Gastrocnemius medialis (tissue), 4 donors: ENCODE data around the gene CBY1.

Experiments
- CTCF ChIP-seq, 5 experiments: fragments of 450-650 bp in 3 of 5; fragments of 200-600 bp in 2 of 5; sonication (generic) in 2 of 5; IDR thresholded peaks in 4 of 5; conservative IDR thresholded peaks in 1 of 5; 1 replicate in 4 of 5; 2 replicates in 1 of 5; pipeline ENCODE4 v1.5.1; 2016 to 2019; ENCODE audit warnings: antibody characterized with exemption in 5 of 5, mild to moderate bottlenecking in 3 of 5, moderate library complexity in 3 of 5
- POLR2A ChIP-seq, 2 donors: fragments of 450-650 bp; IDR thresholded peaks; one replicate each; pipeline ENCODE4 v1.6.1; 2017; ENCODE audit warnings: antibody characterized with exemption in 2 of 2, mild to moderate bottlenecking in 2 of 2, moderate library complexity in 2 of 2

- TF ChIP-seq CTCF (IDR thresholded peaks at IDR 0.05 in 4 of 5, conservative IDR thresholded peaks at IDR 0.05 in 1 of 5) = no peak
- no peak for TF ChIP-seq POLR2A (IDR thresholded peaks at IDR 0.05)
Measured at GRCh38 chr22:38716826-38717225, 60.4 kb downstream of the CBY1 start.
